Spinal cord (tissue), 10 donors: ENCODE results near the gene ZNF518B. TPM values are rescaled to one million over a fixed set of nuclear protein-coding genes. Genes with fewer than 3 reads are reported as not detected.
"Not testable (repeated sequence)": the region's sequence is repeated elsewhere in the genome, so short reads cannot be mapped to it uniquely, and the experiment has no call there.

Experiments
- DNase-seq, 6 donors: peaks; one replicate each; pipeline versions ENCODE4 v3.0.0 to v3.0.0-alpha.2; 2013 to 2015; ENCODE audit warnings: low spot score in 6 of 6, low read depth in 4 of 6
- H3K27ac ChIP-seq: one replicate; pipeline ENCODE4 v1.5.1; 2013; ENCODE audit warnings: low read depth, low read length, control low read depth
- H3K27me3 ChIP-seq: one replicate; pipeline ENCODE4 v1.6.1; 2013; ENCODE audit warnings: low read length; ENCODE audit not compliant: control insufficient read depth, insufficient read depth
- H3K36me3 ChIP-seq: one replicate; pipeline ENCODE4 v1.6.1; 2013; ENCODE audit warnings: low read length; ENCODE audit not compliant: control insufficient read depth, insufficient read depth
- H3K4me1 ChIP-seq: one replicate; pipeline ENCODE4 v1.6.1; 2013; ENCODE audit warnings: low read length; ENCODE audit not compliant: control insufficient read depth, insufficient read depth
- H3K4me3 ChIP-seq: one replicate; pipeline ENCODE4 v1.5.1; 2013; ENCODE audit warnings: low read depth, low read length, control low read depth
- H3K9me3 ChIP-seq: one replicate; pipeline ENCODE4 v1.6.1; 2013; ENCODE audit warnings: low read length; ENCODE audit not compliant: control insufficient read depth, insufficient read depth
- WGBS: methylation state at CpG from one replicate; pipeline ENCODE4 v1.1.5; 2013; ENCODE audit warnings: missing lambda C conversion rate; ENCODE audit not compliant: insufficient coverage; 5-methylcytosine and 5-hydroxymethylcytosine counted together
- polyA plus RNA-seq, 2 donors: library from polyadenylated mRNA; unstranded; fragments of 120-200 nt; gene quantifications; one replicate each; pipeline ENCODE4 v1.2.1, GENCODE V29; 2013; ENCODE audit not compliant: insufficient read length in 2 of 2
- total RNA-seq, 2 donors: library from RNA; depleted of rRNA in 1 of 2; stranded (reverse); fragments of 120-200 nt in 1 of 2; fragments of >200 nt in 1 of 2; gene quantifications; one replicate each; pipeline versions ENCODE4 v1.2.3 to v1.2.4, GENCODE V29; 2013 to 2014
- donor health status: healthy.

Gene ZNF518B
- total and polyA plus RNA-seq, 4 donors = 17.6 to 60.9 (median 37.0) TPM

DNA sequence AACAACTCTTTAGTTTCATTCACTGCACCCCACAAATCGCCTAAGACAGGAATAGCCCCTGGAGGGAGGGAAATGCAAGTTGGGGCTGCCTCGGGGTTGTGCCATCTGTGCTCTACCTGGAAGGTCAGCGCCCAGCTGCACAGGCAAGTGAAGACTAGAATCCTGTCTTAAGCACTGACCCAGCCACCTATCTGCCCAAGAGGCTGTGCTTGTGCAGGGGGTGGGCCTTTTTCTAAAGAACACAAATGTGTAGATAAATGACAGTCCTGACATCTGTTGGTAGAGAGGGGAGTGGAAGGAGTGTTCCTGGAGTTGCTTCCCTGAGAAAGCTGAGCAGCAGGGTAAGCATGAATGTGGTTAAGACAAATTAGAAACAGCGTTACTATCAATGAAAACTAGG is 15.7 kb downstream of the ZNF518B start:
- Histone ChIP-seq H3K36me3 (peaks cover 18% of the 10 kb centered on the region), H3K9me3 (peaks cover 13% of the 10 kb centered on the region), H3K27ac (no peak overlapping the region), H3K27me3 (no peaks in the 10 kb centered on the region), H3K4me1 (no peaks in the 10 kb centered on the region), H3K4me3 (no peak overlapping the region)
- no peak for DNase-seq
- 83% methylated on average over 1 of the region's 4 CpGs for WGBS

GRCh38 chr4:10438924-10439323 is 18.3 kb downstream of the ZNF518B start:
- Histone ChIP-seq H3K4me1 (no peaks in the 10 kb centered on the region), H3K27me3 (no peaks in the 10 kb centered on the region), H3K27ac (no peak overlapping the region), H3K36me3 (peaks cover 2% of the 10 kb centered on the region), H3K9me3 (peaks cover 6% of the 10 kb centered on the region), H3K4me3 (no peak overlapping the region)
- no peak for DNase-seq
- 93% methylated on average over 1 of the region's 1 CpG for WGBS

DNA sequence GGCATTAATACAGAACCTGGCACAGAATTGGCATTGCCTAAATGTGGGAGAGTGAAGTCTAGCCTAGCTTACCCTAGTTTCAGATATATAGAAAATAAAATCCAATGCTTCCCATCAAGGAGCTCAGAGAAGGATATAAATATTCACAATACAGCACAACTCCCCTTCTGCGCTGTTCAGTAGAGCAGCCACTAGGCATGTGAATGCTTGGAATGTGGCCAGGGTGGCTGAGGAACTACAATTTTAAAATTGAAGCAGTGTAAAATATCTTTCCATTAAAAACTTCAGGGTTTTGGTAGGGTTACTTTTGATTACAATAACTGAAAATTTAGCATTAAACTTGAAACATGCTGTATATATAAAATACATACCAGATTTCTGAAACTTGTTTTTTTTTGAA is 19.5 kb downstream of the ZNF518B start:
- H3K4me3 ChIP-seq = no peak overlapping the region
- no peaks in the 10 kb centered on the region for H3K27me3 ChIP-seq
- peaks cover under 1% of the 10 kb centered on the region for H3K9me3 ChIP-seq
- no peaks in the 10 kb centered on the region for H3K4me1 ChIP-seq
- H3K36me3 ChIP-seq = no peaks in the 10 kb centered on the region
- peak in 2 of 6 donors; percentile 22 to 65 for DNase-seq
- H3K27ac ChIP-seq = no peak overlapping the region
- whole genome bisulfite sequencing = no CpG with 5 or more reads among the region's 1 CpG

DNA sequence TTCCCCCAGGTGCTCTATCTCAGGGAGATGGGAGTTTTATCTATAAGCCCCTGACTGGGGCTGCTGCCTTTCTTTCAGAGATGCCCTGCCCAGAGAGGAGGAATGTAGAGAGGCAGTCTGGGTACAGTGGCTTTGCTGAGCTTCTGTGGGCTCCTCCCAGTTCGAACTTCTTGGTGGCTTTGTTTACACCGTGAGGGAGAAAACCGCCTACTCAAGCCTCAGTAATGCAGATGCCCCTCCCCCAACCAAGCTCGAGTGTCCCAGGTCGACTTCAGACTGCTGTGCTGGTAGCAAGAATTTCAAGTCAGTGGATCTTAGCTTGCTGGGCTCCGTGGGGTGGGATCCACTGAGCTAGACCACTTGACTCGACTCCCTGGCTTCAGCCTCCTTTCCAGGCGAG is 29.5 kb downstream of the ZNF518B start:
- WGBS = 86% methylated on average over 5 of the region's 8 CpGs

GRCh38 chr4:10421344-10422055 is 35.7 kb downstream of the ZNF518B start:
- H3K4me3 ChIP-seq = no peak overlapping the region
- H3K27ac ChIP-seq = no peak overlapping the region
- H3K9me3 ChIP-seq = peaks cover 1% of the 10 kb centered on the region
- no peaks in the 10 kb centered on the region for H3K27me3 ChIP-seq
- WGBS = 0% methylated on average over 1 of the region's 3 CpGs
- no peaks in the 10 kb centered on the region for H3K36me3 ChIP-seq
- no peaks in the 10 kb centered on the region for H3K4me1 ChIP-seq
- peak in 1 of 6 donors; percentile 29 for DNase-seq

More for the DNA sequence above, 29.5 kb downstream of the ZNF518B start:
- not testable (repeated sequence) for H3K4me3 ChIP-seq, H3K27me3 ChIP-seq, DNase-seq, H3K27ac ChIP-seq, H3K36me3 ChIP-seq, H3K9me3 ChIP-seq, H3K4me1 ChIP-seq

GRCh38 chr4:10417740-10418139 is 39.5 kb downstream of the ZNF518B start:
- 73% methylated on average over 6 of the region's 6 CpGs for WGBS
- no peak overlapping the region for H3K27ac ChIP-seq
- H3K4me1 ChIP-seq = no peaks in the 10 kb centered on the region
- peaks cover 1% of the 10 kb centered on the region for H3K9me3 ChIP-seq
- no peak for DNase-seq
- H3K36me3 ChIP-seq = no peaks in the 10 kb centered on the region
- H3K4me3 ChIP-seq = no peak overlapping the region
- no peaks in the 10 kb centered on the region for H3K27me3 ChIP-seq

GRCh38 chr4:10416441-10416840 is 40.8 kb downstream of the ZNF518B start:
- WGBS = 80% methylated on average over 1 of the region's 2 CpGs
- no peaks in the 10 kb centered on the region for H3K36me3 ChIP-seq
- H3K27ac ChIP-seq = no peak overlapping the region
- H3K9me3 ChIP-seq = no peaks in the 10 kb centered on the region
- H3K4me3 ChIP-seq = no peak overlapping the region
- no peak for DNase-seq
- no peaks in the 10 kb centered on the region for H3K27me3 ChIP-seq
- no peaks in the 10 kb centered on the region for H3K4me1 ChIP-seq

DNA sequence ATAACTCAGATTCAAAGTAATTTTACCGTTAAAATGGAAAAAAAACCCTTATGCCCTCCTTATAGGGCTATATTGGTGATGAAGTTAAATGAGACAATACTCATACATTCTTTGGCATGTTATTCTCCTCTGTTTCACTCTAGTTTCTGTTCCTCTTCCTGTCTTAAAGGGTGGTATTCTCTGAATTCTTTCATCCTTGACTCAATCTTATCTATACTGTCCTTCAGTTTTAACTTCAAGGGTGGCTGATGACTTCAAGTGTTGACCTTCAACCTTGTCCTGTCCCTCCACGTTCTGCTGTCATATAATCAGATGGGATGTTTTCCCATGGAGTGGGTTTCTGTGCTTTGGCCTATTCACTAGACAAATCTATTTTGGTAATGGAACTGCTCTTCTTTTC is 44.0 kb downstream of the ZNF518B start:
- Histone ChIP-seq H3K27ac (no peak overlapping the region), H3K27me3 (no peaks in the 10 kb centered on the region), H3K4me1 (no peaks in the 10 kb centered on the region), H3K4me3 (no peak overlapping the region), H3K9me3 (no peaks in the 10 kb centered on the region), H3K36me3 (no peaks in the 10 kb centered on the region)
- no peak for DNase-seq
- WGBS = no CpG with 5 or more reads among the region's 2 CpGs

GRCh38 chr4:10405672-10406071 is 51.6 kb downstream of the ZNF518B start:
- DNase-seq = no peak
- no peak overlapping the region for H3K27ac ChIP-seq
- no peaks in the 10 kb centered on the region for H3K9me3 ChIP-seq
- no peak overlapping the region for H3K4me3 ChIP-seq
- no peaks in the 10 kb centered on the region for H3K4me1 ChIP-seq
- WGBS = 77% methylated on average over 4 of the region's 8 CpGs
- H3K36me3 ChIP-seq = no peaks in the 10 kb centered on the region
- H3K27me3 ChIP-seq = no peaks in the 10 kb centered on the region

- Histone ChIP-seq H3K4me1 (no peaks in the 10 kb centered on the region), H3K4me3 (no peak overlapping the region), H3K27ac (no peak overlapping the region), H3K27me3 (no peaks in the 10 kb centered on the region), H3K36me3 (no peaks in the 10 kb centered on the region), H3K9me3 (no peaks in the 10 kb centered on the region)
- DNase-seq = peak; percentile 19 to 85 (median 31)
- WGBS = 100% methylated on average over 3 of the region's 6 CpGs
Observed at GRCh38 chr4:10403633-10404445, 53.4 kb downstream of the ZNF518B start.
